SKM-1 treated with dmso at 0.1 percent for 144 hours (cell line): Measurements from ENCODE around the gene HTATSF1.

Experiments
- DNase-seq: peaks from one replicate; lab custom pipeline; 2025; ENCODE audit not compliant: unreplicated experiment; lab: John Stamatoyannopoulos, UW

HTATSF1 gene

DNA sequence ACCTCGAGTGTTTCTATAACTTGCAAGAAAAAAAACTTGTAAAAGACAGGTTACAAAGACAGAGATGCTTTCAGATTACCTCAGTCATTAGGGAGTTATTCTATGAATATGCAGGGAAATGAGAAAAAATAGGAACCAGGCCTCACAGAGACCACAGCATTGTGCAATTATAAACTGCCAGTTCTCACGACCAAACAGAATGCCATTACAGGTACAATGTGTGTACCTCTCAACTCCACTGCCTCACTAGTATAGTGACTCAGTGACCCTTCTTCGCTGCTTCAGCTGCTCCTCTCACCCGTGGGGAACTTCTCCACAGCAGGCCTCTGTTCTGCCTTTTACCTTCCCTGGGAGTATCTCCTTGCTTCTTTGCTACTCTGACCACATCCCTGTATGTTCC, 2.3 kb upstream of the HTATSF1 start:
- peak; percentile 52 for DNase-seq

DNA sequence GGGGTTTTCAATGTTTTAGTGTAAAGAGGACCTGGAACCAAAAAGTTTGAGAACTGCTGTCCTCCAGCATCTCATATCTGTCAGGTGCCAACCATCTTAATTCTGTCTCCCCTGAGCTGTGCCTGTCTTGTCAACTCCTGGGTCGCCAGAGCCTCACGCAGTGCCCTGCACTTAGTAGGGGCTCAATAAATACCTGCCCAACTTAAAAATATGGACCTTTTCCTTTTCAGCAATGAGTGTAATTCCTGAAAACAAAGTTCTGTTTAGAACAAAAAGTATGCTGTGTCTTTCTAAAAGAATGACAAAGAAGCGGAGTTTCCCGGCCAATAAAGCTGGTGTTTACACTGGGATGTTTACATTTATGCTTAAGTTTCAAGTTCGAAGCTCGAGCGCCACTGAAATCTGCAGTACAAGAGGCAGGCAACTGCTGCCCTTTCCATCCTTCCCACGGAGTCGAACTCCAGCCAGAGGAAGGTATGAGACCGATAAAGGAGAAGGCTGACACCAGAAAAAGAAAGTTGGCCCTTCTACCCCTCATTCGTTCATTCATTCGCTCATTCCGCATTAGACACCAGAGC, 1.1 kb upstream of the HTATSF1 start:
- DNase-seq = no peak

DNA sequence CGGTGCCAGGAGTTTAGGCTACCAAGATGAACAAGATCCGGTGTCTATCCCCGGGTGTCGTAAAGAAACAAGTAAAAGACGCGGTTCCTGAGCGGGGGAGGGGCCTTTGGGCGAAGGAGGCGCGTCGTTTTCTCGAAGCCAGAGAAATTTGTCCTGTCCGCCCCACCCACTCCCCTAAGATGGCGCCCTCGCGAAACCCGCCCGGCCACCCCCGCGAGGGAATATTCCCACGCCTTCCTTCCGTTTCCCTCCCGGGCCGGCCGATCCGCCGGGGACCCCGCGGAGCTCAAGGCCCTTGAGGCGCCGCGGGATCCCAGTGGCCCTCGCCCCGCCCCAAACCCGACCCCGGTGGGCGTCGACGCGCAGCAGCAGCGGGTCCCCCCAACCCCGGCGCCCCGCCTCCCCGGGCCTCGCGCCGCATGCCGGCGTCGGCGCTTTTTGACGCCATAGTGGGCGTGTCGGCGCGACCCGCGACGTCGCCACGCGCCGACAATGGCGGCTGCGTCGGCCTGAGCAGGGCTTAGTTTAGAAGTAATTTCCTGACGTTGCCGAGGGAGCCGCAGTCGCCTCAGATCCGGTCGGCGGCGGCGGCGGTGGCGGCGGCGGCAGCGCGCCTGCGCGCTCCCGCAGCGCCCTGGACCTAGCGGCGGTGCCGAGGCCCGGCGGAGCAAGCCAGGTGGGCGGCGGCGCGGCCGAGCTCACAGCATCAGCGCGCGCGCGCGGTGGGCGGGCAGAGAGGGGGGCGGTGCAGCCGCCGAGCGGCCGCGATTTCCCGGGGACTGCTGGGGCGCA, 432 bp upstream of the HTATSF1 start:
- peak; percentile 64 for DNase-seq

DNA sequence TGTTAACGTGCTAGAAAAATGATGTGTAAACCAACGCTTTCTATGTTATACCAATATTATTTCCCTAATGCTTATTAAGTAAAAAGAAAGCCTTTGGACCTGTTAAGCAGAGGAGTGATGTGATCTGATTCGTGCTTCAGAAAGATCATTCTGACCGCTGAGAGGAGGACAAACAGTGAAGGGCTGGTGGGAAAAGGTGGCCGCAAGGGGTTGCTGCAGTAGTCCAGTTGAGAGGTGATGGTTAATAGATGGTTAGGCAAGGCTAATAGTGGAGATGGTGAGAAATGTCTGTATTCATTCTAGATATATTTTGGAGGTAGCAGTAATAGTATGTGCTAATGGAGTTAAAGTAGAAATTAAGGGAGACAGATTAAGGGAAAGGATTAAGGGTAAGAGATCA, 21.7 kb downstream of the HTATSF1 start:
- no peak for DNase-seq

DNA sequence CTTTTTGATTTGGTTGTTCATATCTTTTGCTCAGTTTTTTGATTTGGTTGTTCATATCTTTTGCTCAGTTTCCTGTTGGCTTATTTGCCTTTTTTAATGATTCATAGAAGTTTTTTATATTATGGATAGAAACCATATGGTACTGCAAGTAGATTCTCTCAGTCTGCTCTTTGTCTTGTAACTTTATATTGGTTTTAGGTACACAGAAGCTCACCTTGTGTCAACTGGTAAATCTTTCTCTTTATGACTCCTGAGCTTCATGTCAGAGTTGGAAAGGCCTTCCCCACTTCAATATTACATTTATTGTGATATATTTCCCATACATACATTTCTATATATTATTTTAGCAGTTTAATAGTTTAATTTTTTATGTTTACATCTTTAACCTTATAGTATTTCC, 26.4 kb downstream of the HTATSF1 start:
- DNase-seq = no peak

DNA sequence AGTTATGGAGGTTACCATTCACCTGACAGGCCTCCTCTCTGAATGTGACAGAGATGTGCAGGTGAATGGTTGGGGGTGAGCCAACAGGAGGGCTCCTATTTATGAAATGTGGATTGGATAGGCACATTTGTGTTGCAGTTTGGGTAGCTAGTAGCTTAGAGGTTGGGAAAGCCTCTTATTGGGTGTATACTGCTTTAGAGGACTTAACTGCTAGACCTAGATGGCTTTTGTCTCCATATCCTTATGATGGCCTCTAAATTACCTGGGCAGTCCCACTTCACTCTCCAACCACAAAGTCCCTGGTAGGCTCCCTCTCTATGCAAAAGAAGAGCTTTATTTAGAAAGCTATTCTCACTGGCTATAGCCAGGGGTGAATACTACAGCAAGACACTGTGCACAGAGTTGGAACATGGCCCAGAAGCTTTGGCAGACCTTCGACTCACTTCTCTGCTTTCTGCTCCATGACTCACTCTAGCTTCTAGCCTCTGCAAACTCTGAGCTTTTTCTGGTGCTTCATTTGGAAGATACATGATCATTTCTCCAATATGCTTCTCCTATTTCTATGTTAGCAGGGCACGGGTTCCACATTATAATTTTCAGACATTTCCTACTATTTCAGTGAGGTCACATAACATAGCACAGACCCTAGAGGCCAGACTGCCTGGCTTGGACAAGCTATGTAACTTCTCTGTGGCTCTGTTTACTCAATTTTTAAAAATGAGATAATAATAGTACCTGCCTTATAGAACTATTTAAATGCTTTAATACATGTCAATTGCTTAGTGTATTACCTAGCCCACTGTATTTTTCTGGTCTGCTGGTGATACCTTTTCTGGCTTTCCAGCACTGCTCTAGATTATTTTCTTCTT, 28.6 kb downstream of the HTATSF1 start:
- DNase-seq = no peak

DNA sequence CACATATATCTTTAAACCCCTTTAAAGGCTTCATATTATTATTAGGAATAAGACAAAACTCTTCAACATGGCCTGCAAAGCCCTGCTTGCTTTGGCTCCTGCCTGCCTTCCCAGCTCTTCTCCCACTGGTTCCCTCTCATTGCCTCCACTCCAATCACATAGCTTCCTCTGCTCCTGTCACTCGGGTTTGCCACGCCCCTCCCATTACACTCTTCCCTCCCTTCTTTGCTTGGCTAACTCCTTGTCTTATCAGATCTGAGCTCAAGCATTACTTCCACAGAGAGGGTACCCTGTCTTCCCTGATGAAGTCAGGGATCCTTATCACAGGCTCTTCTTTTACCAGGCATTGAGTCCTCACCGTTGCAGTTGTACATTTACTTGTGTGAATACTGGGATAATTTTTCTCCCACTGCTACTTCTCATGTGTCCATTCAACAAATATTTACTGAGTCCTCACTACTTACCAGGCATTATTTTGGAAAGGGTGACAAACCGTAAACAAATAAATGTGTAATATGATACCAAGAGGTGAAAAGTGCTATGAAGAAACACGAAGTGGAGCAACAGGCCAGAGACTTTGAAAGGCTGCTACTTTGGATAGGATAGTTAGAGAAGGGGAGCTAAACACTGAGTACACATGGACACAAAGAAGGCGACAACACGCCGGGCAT, 31.4 kb downstream of the HTATSF1 start:
- no peak for DNase-seq

DNA sequence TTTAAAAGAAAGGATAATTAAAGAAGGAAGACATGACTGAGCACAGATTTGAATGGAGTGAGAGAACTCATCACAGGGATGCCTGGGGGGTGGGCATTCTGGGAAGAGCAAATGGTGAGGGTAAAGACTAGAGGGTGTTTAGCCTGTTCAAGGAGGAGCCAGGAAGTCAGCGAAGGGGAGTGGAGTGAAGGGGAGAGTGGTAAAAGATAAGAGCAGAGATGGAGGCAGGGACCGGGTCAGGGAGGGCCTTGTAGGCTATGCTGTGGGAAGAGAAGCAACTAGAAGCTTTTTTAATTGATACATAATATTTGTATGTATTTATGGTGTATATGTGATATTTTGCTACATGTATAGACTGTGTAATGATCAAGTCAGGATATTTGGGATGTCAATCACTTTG, 32.4 kb downstream of the HTATSF1 start:
- DNase-seq = no peak

DNA sequence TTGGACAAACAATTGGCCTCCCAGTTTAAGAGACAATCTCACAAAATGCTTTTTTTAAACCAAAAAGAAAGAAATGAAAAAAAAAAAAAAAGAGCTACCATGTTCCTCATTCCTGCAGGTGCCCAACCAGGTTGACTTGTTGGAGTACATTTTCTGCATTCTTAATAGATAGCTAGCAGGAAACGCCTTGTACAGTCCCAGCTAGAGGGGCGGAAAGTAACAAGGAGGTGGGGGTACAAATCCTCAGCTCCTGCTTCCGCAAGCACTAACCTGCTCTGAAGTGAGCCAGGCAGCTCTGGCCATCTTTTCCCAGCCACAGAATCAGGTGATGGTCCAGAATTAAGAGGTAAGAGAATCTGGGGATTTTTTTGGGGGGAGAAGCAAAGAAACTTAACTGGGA, 34.6 kb downstream of the HTATSF1 start, which contains the start of gene VGLL1:
VGLL1 (plus strand) TSS at position 265 of the 400 bp plus-strand sequence. CDS start 3,806 bp downstream, outside the sequence.
- no peak for DNase-seq

DNA sequence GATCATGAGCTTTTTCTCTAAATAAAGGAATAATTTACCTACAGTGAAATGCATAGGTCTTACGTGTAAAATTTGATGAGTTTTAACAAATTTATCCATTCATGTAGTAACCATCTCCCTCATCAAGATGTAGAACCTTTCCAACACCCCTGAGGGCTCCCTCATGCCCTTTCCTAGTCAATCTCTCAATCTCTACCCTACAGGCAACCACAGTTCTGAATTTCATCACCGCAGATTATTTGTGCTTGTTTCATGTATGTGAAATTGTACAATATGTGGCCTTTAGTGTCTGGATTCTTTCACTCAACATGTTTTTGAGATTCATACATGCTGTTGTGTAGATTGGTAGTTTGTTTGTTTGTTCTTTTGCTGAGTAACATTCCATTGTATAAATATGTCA, 36.7 kb downstream of the HTATSF1 start:
- DNase-seq = no peak

DNA sequence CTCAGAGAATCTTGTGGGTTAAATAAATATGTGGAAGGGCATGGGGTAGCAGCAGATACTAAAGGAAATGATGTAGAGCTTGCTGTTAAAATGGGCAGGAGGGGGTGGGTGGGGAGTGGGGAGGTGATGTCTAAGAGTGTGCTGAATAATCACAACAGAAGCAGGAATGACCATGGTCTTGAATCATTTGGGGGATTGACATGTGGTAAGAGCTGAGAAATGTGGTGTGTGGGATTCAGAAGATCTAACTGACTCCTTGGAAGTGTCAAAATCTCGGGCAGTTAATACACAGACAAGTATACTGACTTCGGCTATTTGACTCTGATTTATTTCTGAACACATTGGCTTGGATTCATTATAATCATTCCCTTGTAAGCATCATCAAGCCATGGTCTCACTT, 41.4 kb downstream of the HTATSF1 start:
- DNase-seq = no peak

DNA sequence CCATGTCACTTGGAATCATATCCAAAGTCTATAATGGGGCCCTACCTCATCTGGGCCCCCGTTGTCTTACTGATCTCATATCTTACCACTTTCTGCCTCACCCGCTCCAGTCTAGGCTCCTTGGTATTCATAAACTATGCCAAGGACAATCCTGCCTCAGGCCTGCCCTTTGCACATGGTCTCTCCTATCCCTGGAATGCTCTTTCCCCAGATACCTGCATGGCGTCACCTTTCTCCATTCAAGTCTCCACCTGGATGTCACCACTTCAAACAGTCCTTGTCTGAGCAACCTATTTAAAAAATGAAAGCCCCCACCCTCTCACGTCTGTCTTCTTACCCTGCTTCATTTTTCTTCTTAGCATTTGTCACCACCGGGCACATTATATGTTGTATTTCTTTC, 42.8 kb downstream of the HTATSF1 start:
- DNase-seq = no peak

DNA sequence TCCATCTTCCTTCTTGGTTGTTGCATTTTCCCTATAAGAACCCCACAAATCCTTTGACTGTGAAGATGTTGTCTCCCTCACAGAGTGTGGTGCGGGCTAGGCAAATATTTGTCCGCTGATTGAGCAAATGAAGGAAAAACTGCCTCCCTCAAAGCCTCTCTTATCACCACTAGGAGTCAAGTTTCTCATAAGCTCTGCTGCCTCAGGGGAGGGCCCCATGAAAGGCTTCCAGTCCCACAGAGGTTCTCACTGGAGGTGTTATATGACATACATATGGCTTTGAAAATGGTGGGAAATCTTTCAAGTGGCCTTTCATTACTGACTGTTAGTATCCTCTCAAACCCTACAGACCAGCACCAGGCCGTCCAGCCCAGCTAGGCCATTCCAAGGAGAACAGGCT, 43.9 kb downstream of the HTATSF1 start:
- no peak for DNase-seq

DNA sequence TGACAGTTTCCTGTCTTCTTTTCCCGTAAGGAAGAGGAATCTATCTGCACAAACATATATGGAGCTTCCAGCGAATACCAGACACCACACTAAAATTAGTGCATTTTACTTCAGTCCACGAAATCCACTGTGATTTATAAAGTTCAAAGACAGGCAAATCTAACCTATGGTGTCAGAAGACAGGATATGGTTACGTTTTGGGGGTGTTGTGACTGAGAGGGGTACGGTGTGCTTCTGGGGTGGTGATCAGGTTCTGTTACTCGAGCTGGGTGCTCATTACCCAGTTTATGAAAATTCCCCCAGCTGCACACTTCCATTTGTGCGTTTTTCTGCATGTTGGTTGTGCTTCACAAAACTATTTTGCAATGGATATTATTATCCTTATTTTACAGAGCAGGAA, 44.9 kb downstream of the HTATSF1 start:
- DNase-seq = no peak

DNA sequence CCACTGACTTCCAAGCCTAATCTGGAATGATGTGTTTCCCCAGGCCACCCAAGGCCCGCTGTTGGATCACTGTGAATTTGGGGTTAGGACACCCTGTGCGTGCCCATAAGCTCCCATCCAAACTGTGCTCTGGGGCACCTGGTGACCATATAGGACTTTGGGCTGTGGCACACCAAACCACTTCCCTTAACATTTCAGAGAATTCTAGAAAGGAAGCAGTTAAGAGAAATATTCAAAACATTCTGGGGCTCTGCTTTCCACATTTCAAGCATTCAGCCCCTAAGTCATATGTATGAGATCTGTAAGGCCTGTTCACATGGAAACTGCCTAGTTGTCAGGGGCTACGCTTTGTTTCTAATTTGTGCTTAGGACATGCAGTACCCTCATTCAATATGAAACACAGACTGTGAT, 49.0 kb downstream of the HTATSF1 start:
- no peak for DNase-seq

DNA sequence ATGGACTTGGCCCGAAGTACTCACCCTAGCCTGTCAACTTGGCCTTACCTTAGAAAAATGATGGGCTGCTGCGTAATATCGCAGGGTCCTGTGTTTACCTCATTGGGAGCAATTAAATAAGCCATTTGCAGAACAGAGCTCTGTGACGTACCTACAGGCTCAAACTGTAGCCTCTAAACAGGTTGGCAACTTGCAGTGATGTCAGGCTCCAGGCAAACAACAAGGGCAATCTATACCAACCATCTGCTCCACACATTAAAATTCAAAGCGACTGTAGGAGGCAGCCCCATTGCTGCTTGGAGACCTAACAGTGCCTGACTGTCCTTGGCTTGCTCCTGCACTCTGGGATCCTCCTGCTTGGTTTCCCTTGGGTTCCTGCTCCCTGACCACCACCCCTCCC, 51.8 kb downstream of the HTATSF1 start:
- no peak for DNase-seq

DNA sequence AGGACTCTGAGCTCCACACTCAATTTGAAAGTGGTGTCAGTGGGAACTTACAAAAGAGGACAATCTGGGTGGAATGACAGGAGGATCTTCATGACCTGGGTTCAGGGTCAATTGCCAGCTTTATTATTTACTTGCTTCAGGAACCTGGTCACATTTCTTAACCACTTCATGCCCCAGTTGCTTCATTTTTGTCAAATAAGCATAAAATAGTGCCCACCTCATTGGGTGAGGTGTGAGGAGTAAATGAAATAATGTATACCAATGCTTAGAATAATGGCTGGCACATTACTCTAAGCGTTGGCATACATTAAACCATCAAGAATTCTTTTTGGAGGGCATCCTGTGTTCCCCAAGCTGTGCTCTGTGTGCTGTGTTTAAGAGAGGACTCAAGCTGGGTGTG, 54.0 kb downstream of the HTATSF1 start:
- DNase-seq = no peak

DNA sequence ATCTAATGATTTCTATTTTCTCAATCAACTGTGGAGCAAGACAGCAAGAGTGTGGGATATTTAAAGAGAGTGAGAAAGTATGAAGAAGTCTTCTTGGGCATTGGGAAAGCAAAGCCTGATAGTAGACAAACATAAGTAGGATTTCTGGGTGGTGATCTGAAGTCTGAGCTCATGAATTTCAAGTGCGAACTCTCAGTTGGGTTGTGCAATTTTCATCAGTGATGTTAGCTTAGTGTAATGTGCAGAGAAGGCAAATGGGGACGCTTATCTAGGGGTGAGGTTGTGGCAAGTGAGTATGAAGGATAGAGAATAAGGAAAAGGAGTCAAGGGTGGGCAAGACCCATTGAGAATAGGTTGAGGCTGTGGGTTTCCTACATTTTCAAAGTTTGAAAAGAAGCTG, 58.3 kb downstream of the HTATSF1 start:
- no peak for DNase-seq
